ENCODE measurements around the gene KLHL40.

DNA sequence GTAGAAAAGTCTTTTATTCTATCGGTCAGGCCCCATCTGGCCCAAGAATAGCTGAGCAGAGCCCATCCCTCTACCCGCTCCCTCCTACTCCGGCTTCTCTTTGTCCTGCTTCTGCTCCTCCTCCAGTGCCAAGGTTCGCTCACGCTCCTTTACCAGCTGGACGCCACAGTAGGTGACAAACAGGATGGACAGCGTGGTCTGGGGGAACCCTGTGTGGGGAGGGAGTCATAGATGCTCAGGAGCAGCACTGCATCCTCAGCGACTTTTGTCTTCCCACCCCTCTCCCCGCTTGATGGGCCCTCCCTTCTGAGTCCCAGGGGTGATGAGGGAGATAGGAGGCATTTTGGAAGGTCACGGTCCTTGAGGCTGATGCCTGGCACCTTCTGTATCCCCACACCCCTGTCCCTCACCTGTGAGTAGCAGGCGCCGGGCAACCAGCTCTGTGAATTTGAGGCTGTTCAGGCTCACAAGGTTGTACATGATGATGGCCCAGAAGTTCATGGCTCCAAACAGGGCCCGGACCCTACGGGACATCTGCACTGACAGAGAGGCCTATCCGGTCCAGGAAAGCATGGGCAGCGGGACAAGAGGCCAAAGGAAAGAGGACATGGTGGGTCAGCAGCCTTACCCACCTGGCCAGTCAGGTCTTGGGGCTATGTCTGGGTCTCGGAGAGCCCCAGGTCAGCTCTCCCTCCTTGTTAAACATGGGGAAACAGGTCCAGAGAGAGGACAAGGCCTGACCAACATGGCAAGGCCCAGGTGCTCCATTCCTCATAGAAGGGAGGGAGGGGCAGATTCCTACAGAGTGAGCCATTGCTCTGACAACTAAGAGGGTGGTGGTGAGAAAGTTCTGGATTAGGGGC lies 7.6 kb downstream of the KLHL40 start:
- TF ChIP-seq YY1 (IDR thresholded peaks at IDR 0.05; ENCODE audit: low read depth) (no peak), MAX (IDR thresholded peaks at IDR 0.05) (no peak), REST (IDR thresholded peaks at IDR 0.05; ENCODE audit: low read depth) (no peak)

Measured in Ishikawa (cell line).